NT2/D1 (cell line): ENCODE results near the gene FBXO27.

Experiments used
- DNase-seq: peaks from one replicate; pipeline ENCODE4 v3.0.0-alpha.2; 2011; ENCODE audit warnings: low read depth, low spot score
- H3K27me3 ChIP-seq: 2 replicates; pipeline ENCODE4 v1.6.0; 2011; ENCODE audit warnings: mild to moderate bottlenecking; ENCODE audit not compliant: insufficient read length, insufficient read depth
- H3K36me3 ChIP-seq: 2 replicates; pipeline ENCODE4 v1.6.1; 2011; ENCODE audit warnings: mild to moderate bottlenecking, low read length, mixed read lengths; ENCODE audit not compliant: insufficient read depth, insufficient read length
- H3K4me1 ChIP-seq: 2 replicates; pipeline ENCODE4 v1.5.1; 2011; ENCODE audit not compliant: insufficient read depth, insufficient read length
- H3K4me3 ChIP-seq: 2 replicates; pipeline ENCODE4 v1.5.1; 2011; ENCODE audit warnings: low read depth; ENCODE audit not compliant: insufficient read length
- H3K9ac ChIP-seq: 2 replicates; pipeline ENCODE4 v1.6.0; 2011; ENCODE audit warnings: low read depth; ENCODE audit not compliant: insufficient read length
- H3K9me3 ChIP-seq: 2 replicates; pipeline ENCODE4 v1.5.1; 2011; ENCODE audit warnings: mild to moderate bottlenecking, low read length; ENCODE audit not compliant: insufficient read depth
- SUZ12 ChIP-seq: IDR thresholded peaks from 2 replicates; pipeline ENCODE4 v1.6.1; 2011; ENCODE audit not compliant: insufficient read length, insufficient read depth; ENCODE audit errors: extremely low read depth
- YY1 ChIP-seq: IDR thresholded peaks from 2 replicates; pipeline ENCODE4 v1.6.1; 2011; ENCODE audit not compliant: insufficient read length, insufficient read depth
- ZNF274 ChIP-seq: IDR thresholded peaks from 2 replicates; pipeline ENCODE4 v1.6.1; 2011; ENCODE audit warnings: mild to moderate bottlenecking, low read depth, low read length

Gene FBXO27

GRCh38 chr19:39052846-39053245, 20.5 kb upstream of the FBXO27 start:
- DNase-seq = no peak
- Histone ChIP-seq H3K4me1 (no peaks in the 10 kb centered on the region), H3K9me3 (peaks cover 6% of the 10 kb centered on the region; the same call in 1 of the 2 replicates), H3K9ac (no peak overlapping the region), H3K4me3 (no peak overlapping the region), H3K27me3 (no peaks in the 10 kb centered on the region), H3K36me3 (no peaks in the 10 kb centered on the region)
- TF ChIP-seq YY1 (no peak), ZNF274 (no peak), SUZ12 (no peak)

GRCh38 chr19:39052243-39052746, 19.9 kb upstream of the FBXO27 start:
- Histone ChIP-seq H3K27me3 (no peaks in the 10 kb centered on the region), H3K4me3 (no peak overlapping the region)
- DNase-seq = no peak

GRCh38 chr19:39047073-39047472, 14.7 kb upstream of the FBXO27 start:
- Histone ChIP-seq H3K4me3 (no peak overlapping the region), H3K36me3 (no peaks in the 10 kb centered on the region), H3K4me1 (no peaks in the 10 kb centered on the region), H3K27me3 (no peaks in the 10 kb centered on the region), H3K9me3 (peaks cover 13% of the 10 kb centered on the region; the same call in 1 of the 2 replicates), H3K9ac (no peak overlapping the region)
- TF ChIP-seq ZNF274 = no peak
- no peak for TF ChIP-seq SUZ12
- TF ChIP-seq YY1 = no peak
- no peak for DNase-seq

More at GRCh38 chr19:39052243-39052746, 19.9 kb upstream of the FBXO27 start:
- no peak overlapping the region for H3K9ac ChIP-seq
- H3K36me3 ChIP-seq = no peaks in the 10 kb centered on the region
- peaks cover 6% of the 10 kb centered on the region; the same call in 1 of the 2 replicates for H3K9me3 ChIP-seq
- H3K4me1 ChIP-seq = no peaks in the 10 kb centered on the region
- TF ChIP-seq YY1 (no peak), ZNF274 (no peak), SUZ12 (no peak)

- Histone ChIP-seq H3K4me1 (no peaks in the 10 kb centered on the region), H3K36me3 (no peaks in the 10 kb centered on the region), H3K9ac (no peak overlapping the region), H3K27me3 (no peaks in the 10 kb centered on the region), H3K9me3 (peaks cover 13% of the 10 kb centered on the region; the same call in 1 of the 2 replicates), H3K4me3 (no peak overlapping the region)
- DNase-seq = no peak
- TF ChIP-seq YY1 (no peak), ZNF274 (no peak), SUZ12 (no peak)
Measured at GRCh38 chr19:39046037-39046821, 13.9 kb upstream of the FBXO27 start.

- Histone ChIP-seq H3K27me3 (no peaks in the 10 kb centered on the region), H3K36me3 (no peaks in the 10 kb centered on the region), H3K4me3 (no peak overlapping the region), H3K9me3 (peaks cover 13% of the 10 kb centered on the region; the same call in 1 of the 2 replicates), H3K9ac (no peak overlapping the region), H3K4me1 (no peaks in the 10 kb centered on the region)
- TF ChIP-seq ZNF274 (no peak), SUZ12 (no peak), YY1 (no peak)
- no peak for DNase-seq
Measured at GRCh38 chr19:39045506-39045905, 13.2 kb upstream of the FBXO27 start.

GRCh38 chr19:39038098-39038497, 5.7 kb upstream of the FBXO27 start:
- no peak for DNase-seq
- no peak for TF ChIP-seq YY1
- TF ChIP-seq SUZ12 = no peak
- no peak for TF ChIP-seq ZNF274

GRCh38 chr19:39037194-39037593, 4.8 kb upstream of the FBXO27 start:
- Histone ChIP-seq H3K9ac (no peak overlapping the region), H3K4me1 (no peaks in the 10 kb centered on the region), H3K27me3 (no peaks in the 10 kb centered on the region), H3K4me3 (no peak overlapping the region), H3K36me3 (no peaks in the 10 kb centered on the region), H3K9me3 (no peaks in the 10 kb centered on the region)
- TF ChIP-seq ZNF274 (no peak), SUZ12 (no peak), YY1 (no peak)
- no peak for DNase-seq

More at GRCh38 chr19:39038098-39038497, 5.7 kb upstream of the FBXO27 start:
- Histone ChIP-seq H3K9ac (no peak overlapping the region), H3K4me1 (no peaks in the 10 kb centered on the region), H3K27me3 (no peaks in the 10 kb centered on the region), H3K4me3 (no peak overlapping the region), H3K9me3 (no peaks in the 10 kb centered on the region), H3K36me3 (no peaks in the 10 kb centered on the region)

GRCh38 chr19:39036581-39036980, 4.2 kb upstream of the FBXO27 start:
- H3K9ac ChIP-seq = no peak overlapping the region
- no peak for DNase-seq
- no peak overlapping the region for H3K4me3 ChIP-seq
- H3K36me3 ChIP-seq = no peaks in the 10 kb centered on the region
- no peaks in the 10 kb centered on the region for H3K4me1 ChIP-seq
- H3K9me3 ChIP-seq = no peaks in the 10 kb centered on the region
- no peaks in the 10 kb centered on the region for H3K27me3 ChIP-seq
- TF ChIP-seq SUZ12 (no peak), ZNF274 (no peak), YY1 (no peak)
